HFFc6 (cell line): ENCODE results near the gene HS6ST2. TPM values are rescaled to one million over a fixed set of nuclear protein-coding genes. Genes with fewer than 3 reads are reported as not detected.

ENCODE experiments used
- DNase-seq: peaks from one replicate; pipeline ENCODE4 v3.0.0-alpha.2; 2018
- H3K27ac Mint-ChIP-seq: 2 replicates; pipeline ENCODE4 v1.8.0; 2020; ENCODE audit warnings: mild to moderate bottlenecking, mixed read lengths
- H3K27me3 Mint-ChIP-seq: 2 replicates; pipeline ENCODE4 v1.8.0; 2021; ENCODE audit warnings: mild to moderate bottlenecking, moderate library complexity, mixed read lengths; ENCODE audit not compliant: insufficient read depth
- H3K36me3 Mint-ChIP-seq: 2 replicates; pipeline ENCODE4 v1.8.0; 2021; ENCODE audit warnings: low read depth, mixed read lengths
- H3K4me1 Mint-ChIP-seq: 2 replicates; pipeline ENCODE4 v1.8.0; 2020; ENCODE audit warnings: low read depth, mixed read lengths
- H3K4me3 Mint-ChIP-seq: 2 replicates; pipeline ENCODE4 v1.8.0; 2020; ENCODE audit warnings: mild to moderate bottlenecking, moderate library complexity, mixed read lengths
- H3K9me3 Mint-ChIP-seq: 2 replicates; pipeline ENCODE4 v1.8.0; 2020; ENCODE audit warnings: mild to moderate bottlenecking, mixed read lengths
- total RNA-seq, 6 experiments: library from RNA; stranded (reverse); fragmentation: NEBNext Ultra II Directional; extraction: Animal tissue kit (Norgen Biotek cat#: 25700); gene quantifications; 2 replicates in 1 of 6; 3 replicates in 5 of 6; pipeline ENCODE4 v1.2.3, GENCODE V29; 2021
- TF ChIP-seq, protein P1 (sequence below): fragments of 200-600 bp; sonication (generic); IDR thresholded peaks from 2 replicates; pipeline ENCODE4 v1.5.0; 2021; ENCODE audit warnings: antibody characterized with exemption, mild to moderate bottlenecking

HS6ST2 gene
- total RNA-seq, 6 experiments from 2014 or later: not detected

GRCh38 chrX:132933170-132933569 lies 25.3 kb downstream of the HS6ST2 start:
- Mint-ChIP-seq H3K36me3 (no peaks in the 10 kb centered on the region), H3K4me1 (no peaks in the 10 kb centered on the region), H3K9me3 (peaks cover 8% of the 10 kb centered on the region), H3K27ac (no peak overlapping the region), H3K27me3 (no peaks in the 10 kb centered on the region), H3K4me3 (no peak overlapping the region)
- TF ChIP-seq, protein P1, sequence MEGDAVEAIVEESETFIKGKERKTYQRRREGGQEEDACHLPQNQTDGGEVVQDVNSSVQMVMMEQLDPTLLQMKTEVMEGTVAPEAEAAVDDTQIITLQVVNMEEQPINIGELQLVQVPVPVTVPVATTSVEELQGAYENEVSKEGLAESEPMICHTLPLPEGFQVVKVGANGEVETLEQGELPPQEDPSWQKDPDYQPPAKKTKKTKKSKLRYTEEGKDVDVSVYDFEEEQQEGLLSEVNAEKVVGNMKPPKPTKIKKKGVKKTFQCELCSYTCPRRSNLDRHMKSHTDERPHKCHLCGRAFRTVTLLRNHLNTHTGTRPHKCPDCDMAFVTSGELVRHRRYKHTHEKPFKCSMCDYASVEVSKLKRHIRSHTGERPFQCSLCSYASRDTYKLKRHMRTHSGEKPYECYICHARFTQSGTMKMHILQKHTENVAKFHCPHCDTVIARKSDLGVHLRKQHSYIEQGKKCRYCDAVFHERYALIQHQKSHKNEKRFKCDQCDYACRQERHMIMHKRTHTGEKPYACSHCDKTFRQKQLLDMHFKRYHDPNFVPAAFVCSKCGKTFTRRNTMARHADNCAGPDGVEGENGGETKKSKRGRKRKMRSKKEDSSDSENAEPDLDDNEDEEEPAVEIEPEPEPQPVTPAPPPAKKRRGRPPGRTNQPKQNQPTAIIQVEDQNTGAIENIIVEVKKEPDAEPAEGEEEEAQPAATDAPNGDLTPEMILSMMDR: no peak
- DNase-seq: no peak

GRCh38 chrX:132924426-132924825 lies 34.0 kb downstream of the HS6ST2 start:
- Mint-ChIP-seq H3K36me3 (no peaks in the 10 kb centered on the region), H3K27me3 (no peaks in the 10 kb centered on the region; the same call in 1 of the 2 replicates), H3K9me3 (peaks cover 7% of the 10 kb centered on the region), H3K4me1 (no peaks in the 10 kb centered on the region), H3K27ac (no peak overlapping the region), H3K4me3 (no peak overlapping the region)
- no peak for DNase-seq
- TF ChIP-seq, protein P1: no peak

GRCh38 chrX:132918523-132918922 lies 39.9 kb downstream of the HS6ST2 start:
- no peaks in the 10 kb centered on the region; the same call in 1 of the 2 replicates for H3K27me3 Mint-ChIP-seq
- TF ChIP-seq, protein P1: no peak
- no peak for DNase-seq
- no peak overlapping the region for H3K27ac Mint-ChIP-seq
- peaks cover 8% of the 10 kb centered on the region; the same call in 1 of the 2 replicates for H3K9me3 Mint-ChIP-seq
- H3K36me3 Mint-ChIP-seq: no peaks in the 10 kb centered on the region
- no peak overlapping the region for H3K4me3 Mint-ChIP-seq
- no peaks in the 10 kb centered on the region for H3K4me1 Mint-ChIP-seq

GRCh38 chrX:132916349-132916748 lies 42.1 kb downstream of the HS6ST2 start:
- H3K27ac Mint-ChIP-seq: no peak overlapping the region
- DNase-seq: no peak
- H3K9me3 Mint-ChIP-seq: peaks cover 12% of the 10 kb centered on the region; the same call in 1 of the 2 replicates
- TF ChIP-seq, protein P1: no peak
- H3K4me3 Mint-ChIP-seq: no peak overlapping the region
- H3K36me3 Mint-ChIP-seq: no peaks in the 10 kb centered on the region
- no peaks in the 10 kb centered on the region; the same call in 1 of the 2 replicates for H3K27me3 Mint-ChIP-seq
- no peaks in the 10 kb centered on the region for H3K4me1 Mint-ChIP-seq

GRCh38 chrX:132909643-132910042 lies 48.8 kb downstream of the HS6ST2 start:
- Mint-ChIP-seq H3K4me1 (no peaks in the 10 kb centered on the region), H3K27me3 (no peaks in the 10 kb centered on the region; the same call in 1 of the 2 replicates), H3K9me3 (peaks cover 15% of the 10 kb centered on the region; the same call in 1 of the 2 replicates), H3K27ac (no peak overlapping the region), H3K36me3 (no peaks in the 10 kb centered on the region), H3K4me3 (no peak overlapping the region)
- TF ChIP-seq, protein P1: no peak
- no peak for DNase-seq

- DNase-seq: no peak
- no peak overlapping the region for H3K27ac Mint-ChIP-seq
- TF ChIP-seq, protein P1: no peak
- H3K36me3 Mint-ChIP-seq: no peaks in the 10 kb centered on the region
- no peak overlapping the region for H3K4me3 Mint-ChIP-seq
- no peaks in the 10 kb centered on the region for H3K4me1 Mint-ChIP-seq
- peaks cover 10% of the 10 kb centered on the region; the same call in 1 of the 2 replicates for H3K9me3 Mint-ChIP-seq
- no peaks in the 10 kb centered on the region; the same call in 1 of the 2 replicates for H3K27me3 Mint-ChIP-seq
Measured at GRCh38 chrX:132908891-132909290, 49.5 kb downstream of the HS6ST2 start.
